ENCODE data around the gene RELN.

The RELN gene

DNA sequence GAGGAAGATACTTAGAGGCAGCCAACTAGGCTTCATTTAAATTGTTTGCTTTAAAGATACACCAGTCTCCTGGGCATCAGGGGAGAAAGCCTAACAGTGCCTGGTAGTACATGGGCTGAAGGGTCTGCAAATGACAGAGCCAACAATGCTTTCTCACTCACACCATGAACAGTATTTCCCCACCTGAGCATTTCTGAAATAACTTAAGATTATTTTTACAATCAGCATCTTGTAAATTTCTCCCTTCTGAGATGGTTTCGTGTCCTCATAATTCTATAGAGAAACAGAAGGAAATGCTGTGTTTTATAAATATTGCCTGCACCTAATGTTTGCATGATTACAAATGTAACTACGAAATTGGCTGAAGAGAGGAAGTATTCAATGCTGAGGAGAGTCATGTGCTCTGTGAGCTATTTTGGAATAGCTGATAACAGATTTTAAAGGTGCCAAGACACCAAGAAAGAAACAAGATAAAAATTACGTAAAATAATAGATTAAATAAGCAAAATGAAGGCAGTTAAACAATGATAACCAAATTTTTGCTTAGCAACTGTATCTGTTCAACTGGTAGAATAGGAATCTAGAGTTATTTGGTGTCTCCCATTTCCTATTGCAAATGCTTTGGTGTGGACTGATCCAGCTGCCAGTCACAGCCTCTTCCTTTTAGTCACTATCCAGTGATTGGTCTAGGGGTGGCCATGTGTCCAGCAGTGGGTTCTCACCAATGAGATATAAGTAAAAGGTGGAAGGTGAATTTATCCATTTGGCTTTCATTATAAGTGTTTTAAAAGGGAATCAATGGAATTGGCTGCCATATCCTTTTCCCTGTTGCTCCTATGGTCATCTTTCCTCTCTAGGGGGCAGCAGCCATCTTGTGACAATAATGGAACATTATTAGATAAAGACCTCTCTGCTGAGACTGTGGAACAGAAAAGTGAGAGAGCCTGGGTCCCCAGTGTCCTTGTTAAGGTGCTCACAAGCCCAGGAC lies 375.5 kb downstream of the RELN start:
- H3K4me3 ChIP-seq (ENCODE audit: low read depth, low read length): no peak overlapping the region
- H3K27ac ChIP-seq (ENCODE audit: extremely low read depth, low read depth, low read length): no peak overlapping the region
- ChIA-PET CTCF (interaction anchor here (1.0 to 1.2 kb wide), 2 partner anchors 10 to 482 kb away, joined by 3 to 7 read pairs; no protein-coding TSS in a partner anchor), POLR2A (no interaction called here)
- no peaks in the 10 kb centered on the region for H3K9me3 ChIP-seq (ENCODE audit: control insufficient read depth, insufficient read depth, low read depth, low read length)
- no peaks in the 10 kb centered on the region for H3K36me3 ChIP-seq (ENCODE audit: control insufficient read depth in 2 of 2, insufficient read depth in 1 of 2, low read length in 2 of 2)
- no peaks in the 10 kb centered on the region for H3K4me1 ChIP-seq (ENCODE audit: control insufficient read depth, insufficient read depth, low read length)
- TF ChIP-seq ZNF16 (tag by site-specific recombination; IDR thresholded peaks at IDR 0.05; ENCODE audit: low read depth): no peak
- TF ChIP-seq, protein P1, sequence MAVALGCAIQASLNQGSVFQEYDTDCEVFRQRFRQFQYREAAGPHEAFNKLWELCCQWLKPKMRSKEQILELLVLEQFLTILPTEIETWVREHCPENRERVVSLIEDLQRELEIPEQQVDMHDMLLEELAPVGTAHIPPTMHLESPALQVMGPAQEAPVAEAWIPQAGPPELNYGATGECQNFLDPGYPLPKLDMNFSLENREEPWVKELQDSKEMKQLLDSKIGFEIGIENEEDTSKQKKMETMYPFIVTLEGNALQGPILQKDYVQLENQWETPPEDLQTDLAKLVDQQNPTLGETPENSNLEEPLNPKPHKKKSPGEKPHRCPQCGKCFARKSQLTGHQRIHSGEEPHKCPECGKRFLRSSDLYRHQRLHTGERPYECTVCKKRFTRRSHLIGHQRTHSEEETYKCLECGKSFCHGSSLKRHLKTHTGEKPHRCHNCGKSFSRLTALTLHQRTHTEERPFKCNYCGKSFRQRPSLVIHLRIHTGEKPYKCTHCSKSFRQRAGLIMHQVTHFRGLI (tag by site-specific recombination; IDR thresholded peaks at IDR 0.05): no peak
- TF ChIP-seq ZBTB48 (tag by site-specific recombination; IDR thresholded peaks at IDR 0.05): no peak
- no peak for TF ChIP-seq ZNF837 (tag by site-specific recombination; IDR thresholded peaks at IDR 0.05)
- TF ChIP-seq, protein P2, sequence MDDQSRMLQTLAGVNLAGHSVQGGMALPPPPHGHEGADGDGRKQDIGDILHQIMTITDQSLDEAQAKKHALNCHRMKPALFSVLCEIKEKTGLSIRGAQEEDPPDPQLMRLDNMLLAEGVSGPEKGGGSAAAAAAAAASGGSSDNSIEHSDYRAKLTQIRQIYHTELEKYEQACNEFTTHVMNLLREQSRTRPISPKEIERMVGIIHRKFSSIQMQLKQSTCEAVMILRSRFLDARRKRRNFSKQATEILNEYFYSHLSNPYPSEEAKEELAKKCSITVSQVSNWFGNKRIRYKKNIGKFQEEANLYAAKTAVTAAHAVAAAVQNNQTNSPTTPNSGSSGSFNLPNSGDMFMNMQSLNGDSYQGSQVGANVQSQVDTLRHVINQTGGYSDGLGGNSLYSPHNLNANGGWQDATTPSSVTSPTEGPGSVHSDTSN (CRISPR knock-in tag; IDR thresholded peaks at IDR 0.05): no peak
- TF ChIP-seq ZNF776 (tag by site-specific recombination; IDR thresholded peaks at IDR 0.05; ENCODE audit: borderline replicate concordance): no peak
- TF ChIP-seq ZNF394 (tag by site-specific recombination; IDR thresholded peaks at IDR 0.05; ENCODE audit: borderline replicate concordance): no peak
- no peak for TF ChIP-seq ZNF214 (tag by site-specific recombination; IDR thresholded peaks at IDR 0.05; ENCODE audit: borderline replicate concordance)
- TF ChIP-seq, protein P3, sequence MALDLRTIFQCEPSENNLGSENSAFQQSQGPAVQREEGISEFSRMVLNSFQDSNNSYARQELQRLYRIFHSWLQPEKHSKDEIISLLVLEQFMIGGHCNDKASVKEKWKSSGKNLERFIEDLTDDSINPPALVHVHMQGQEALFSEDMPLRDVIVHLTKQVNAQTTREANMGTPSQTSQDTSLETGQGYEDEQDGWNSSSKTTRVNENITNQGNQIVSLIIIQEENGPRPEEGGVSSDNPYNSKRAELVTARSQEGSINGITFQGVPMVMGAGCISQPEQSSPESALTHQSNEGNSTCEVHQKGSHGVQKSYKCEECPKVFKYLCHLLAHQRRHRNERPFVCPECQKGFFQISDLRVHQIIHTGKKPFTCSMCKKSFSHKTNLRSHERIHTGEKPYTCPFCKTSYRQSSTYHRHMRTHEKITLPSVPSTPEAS (tag by site-specific recombination; IDR thresholded peaks at IDR 0.05): no peak
- TF ChIP-seq ZNF155 (tag by site-specific recombination; IDR thresholded peaks at IDR 0.05): no peak
- no peak for TF ChIP-seq SCRT2 (tag by site-specific recombination; IDR thresholded peaks at IDR 0.05)
- no peak for TF ChIP-seq HOXD13 (CRISPR knock-in tag; IDR thresholded peaks at IDR 0.05; ENCODE audit: borderline replicate concordance)

DNA sequence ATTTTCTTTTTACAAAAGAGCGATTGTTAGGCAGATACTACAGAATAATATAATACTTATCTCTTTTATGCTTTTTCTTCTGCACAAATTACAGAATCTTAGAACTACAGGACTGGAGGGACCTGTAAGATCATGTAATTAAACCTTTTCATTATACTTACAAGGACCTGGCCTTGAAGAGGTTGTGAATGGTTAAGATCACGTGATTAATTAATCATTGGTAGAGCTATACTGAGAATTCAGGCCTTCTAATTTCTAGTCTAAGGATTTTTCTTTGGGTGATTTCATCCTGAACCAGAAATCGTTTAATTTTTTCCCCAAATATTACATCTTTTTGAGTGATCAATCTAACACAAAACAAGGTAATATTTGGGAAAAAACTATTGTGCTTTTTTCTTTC lies 379.7 kb downstream of the RELN start:
- Histone ChIP-seq H3K27ac (ENCODE audit: extremely low read depth, low read depth, low read length) (no peak overlapping the region), H3K4me3 (ENCODE audit: low read depth, low read length) (no peak overlapping the region), H3K9me3 (ENCODE audit: control insufficient read depth, insufficient read depth, low read depth, low read length) (no peaks in the 10 kb centered on the region), H3K4me1 (ENCODE audit: control insufficient read depth, insufficient read depth, low read length) (no peaks in the 10 kb centered on the region), H3K36me3 (ENCODE audit: control insufficient read depth in 2 of 2, insufficient read depth in 1 of 2, low read length in 2 of 2) (no peaks in the 10 kb centered on the region)
- POLR2A ChIA-PET: no interaction called here
- TF ChIP-seq BCL11A (tag by site-specific recombination; IDR thresholded peaks at IDR 0.05; ENCODE audit: low read depth) (no peak), ZNF341 (tag by site-specific recombination; IDR thresholded peaks at IDR 0.05; ENCODE audit: low read depth) (no peak), ZNF623 (tag by site-specific recombination; IDR thresholded peaks at IDR 0.05) (no peak), ZNF132 (tag by site-specific recombination; IDR thresholded peaks at IDR 0.05; ENCODE audit: borderline replicate concordance) (no peak), SALL2 (tag by site-specific recombination; IDR thresholded peaks at IDR 0.05; ENCODE audit: borderline replicate concordance) (no peak), ZNF404 (tag by site-specific recombination; IDR thresholded peaks at IDR 0.05) (no peak), ZNF473 (tag by site-specific recombination; IDR thresholded peaks at IDR 0.05) (no peak), ZNF658 (tag by site-specific recombination; IDR thresholded peaks at IDR 0.05) (no peak), ZNF501 (tag by site-specific recombination; IDR thresholded peaks at IDR 0.05) (no peak), ZNF677 (tag by site-specific recombination; IDR thresholded peaks at IDR 0.05) (no peak), OVOL3 (tag by site-specific recombination; IDR thresholded peaks at IDR 0.05) (no peak), ZNF350 (tag by site-specific recombination; IDR thresholded peaks at IDR 0.05) (no peak), ZNF792 (tag by site-specific recombination; IDR thresholded peaks at IDR 0.05) (no peak), ZNF211 (tag by site-specific recombination; IDR thresholded peaks at IDR 0.05; ENCODE audit: low read depth) (no peak), ZFP37 (tag by site-specific recombination; IDR thresholded peaks at IDR 0.05) (no peak)
- TF ChIP-seq, protein P4, sequence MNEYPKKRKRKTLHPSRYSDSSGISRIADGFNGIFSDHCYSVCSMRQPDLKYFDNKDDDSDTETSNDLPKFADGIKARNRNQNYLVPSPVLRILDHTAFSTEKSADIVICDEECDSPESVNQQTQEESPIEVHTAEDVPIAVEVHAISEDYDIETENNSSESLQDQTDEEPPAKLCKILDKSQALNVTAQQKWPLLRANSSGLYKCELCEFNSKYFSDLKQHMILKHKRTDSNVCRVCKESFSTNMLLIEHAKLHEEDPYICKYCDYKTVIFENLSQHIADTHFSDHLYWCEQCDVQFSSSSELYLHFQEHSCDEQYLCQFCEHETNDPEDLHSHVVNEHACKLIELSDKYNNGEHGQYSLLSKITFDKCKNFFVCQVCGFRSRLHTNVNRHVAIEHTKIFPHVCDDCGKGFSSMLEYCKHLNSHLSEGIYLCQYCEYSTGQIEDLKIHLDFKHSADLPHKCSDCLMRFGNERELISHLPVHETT (tag by site-specific recombination; IDR thresholded peaks at IDR 0.05): no peak
- CTCF ChIA-PET: no interaction called here

Data from HEK293 (cell line).